H9 (cell line): ENCODE results near the gene DECR2. TPM values are rescaled to one million over a fixed set of nuclear protein-coding genes. Genes with fewer than 3 reads are reported as not detected.

Experiments used
- DNase-seq: peaks from one replicate; pipeline ENCODE4 v3.0.0-alpha.2; 2017
- H2AFZ ChIP-seq: one replicate; pipeline ENCODE4 v1.6.1; 2013; ENCODE audit warnings: mild to moderate bottlenecking, low read length, control low read depth, moderate library complexity
- H2AK5ac ChIP-seq: 2 replicates; pipeline ENCODE4 v1.6.1; 2013; ENCODE audit warnings: low read length, control low read depth, mixed read lengths; ENCODE audit not compliant: insufficient read length
- H2BK120ac ChIP-seq: one replicate; pipeline ENCODE4 v1.6.1; 2013; ENCODE audit warnings: low read depth, mild to moderate bottlenecking, low read length, control low read depth, inconsistent platforms; ENCODE audit not compliant: poor library complexity, severe bottlenecking
- H2BK12ac ChIP-seq: 2 replicates; pipeline ENCODE4 v1.6.1; 2013; ENCODE audit warnings: low read length, control low read depth, mixed read lengths, low read depth; ENCODE audit not compliant: insufficient read length
- H2BK15ac ChIP-seq: 2 replicates; pipeline ENCODE4 v1.6.1; 2013; ENCODE audit warnings: low read depth, low read length, control low read depth
- H2BK20ac ChIP-seq: one replicate; pipeline ENCODE4 v1.6.1; 2013; ENCODE audit warnings: low read depth, mild to moderate bottlenecking, low read length, control low read depth, inconsistent platforms; ENCODE audit not compliant: poor library complexity, severe bottlenecking
- H2BK5ac ChIP-seq: 2 replicates; pipeline ENCODE4 v1.6.1; 2013; ENCODE audit warnings: low read length, control low read depth, mixed read lengths; ENCODE audit not compliant: insufficient read length
- H3K14ac ChIP-seq: 2 replicates; pipeline ENCODE4 v1.6.1; 2013; ENCODE audit warnings: low read length, control low read depth; ENCODE audit not compliant: insufficient read depth
- H3K18ac ChIP-seq: 2 replicates; pipeline ENCODE4 v1.6.1; 2013; ENCODE audit warnings: low read depth, mild to moderate bottlenecking, mixed read lengths, low read length, control low read depth; ENCODE audit not compliant: insufficient read length
- H3K23ac ChIP-seq: 2 replicates; pipeline ENCODE4 v1.6.1; 2013; ENCODE audit warnings: low read length, control low read depth, mixed read lengths, low read depth; ENCODE audit not compliant: insufficient read length
- H3K23me2 ChIP-seq: 2 replicates; pipeline ENCODE4 v1.6.1; 2013; ENCODE audit warnings: low read depth, mild to moderate bottlenecking, mixed read lengths, low read length, control low read depth; ENCODE audit not compliant: insufficient read length, poor library complexity, severe bottlenecking
- H3K27ac ChIP-seq: 2 replicates; pipeline ENCODE4 v1.5.1; 2013; ENCODE audit warnings: low read length, control low read depth, mixed read lengths, low read depth; ENCODE audit not compliant: insufficient read length
- H3K27me3 ChIP-seq: 2 replicates; pipeline ENCODE4 v1.6.1; 2013; ENCODE audit warnings: low read length, control low read depth, inconsistent platforms; ENCODE audit not compliant: insufficient read depth
- H3K4ac ChIP-seq: 2 replicates; pipeline ENCODE4 v1.6.1; 2013; ENCODE audit warnings: low read depth, mild to moderate bottlenecking, control low read depth, inconsistent platforms, low read length, moderate library complexity
- H3K4me1 ChIP-seq: 2 replicates; pipeline ENCODE4 v1.6.1; 2013; ENCODE audit warnings: low read length, control low read depth, inconsistent platforms; ENCODE audit not compliant: insufficient read depth
- H3K4me2 ChIP-seq: 2 replicates; pipeline ENCODE4 v1.6.1; 2013; ENCODE audit warnings: low read length, control low read depth, mixed read lengths; ENCODE audit not compliant: insufficient read length, insufficient read depth
- H3K56ac ChIP-seq: 2 replicates; pipeline ENCODE4 v1.6.1; 2013; ENCODE audit warnings: low read depth, mild to moderate bottlenecking, mixed read lengths, low read length, control low read depth; ENCODE audit not compliant: insufficient read length
- H3K79me1 ChIP-seq: 2 replicates; pipeline ENCODE4 v1.6.1; 2013; ENCODE audit warnings: low read depth, mild to moderate bottlenecking, moderate library complexity, low read length, control low read depth, inconsistent platforms; ENCODE audit not compliant: insufficient read depth, poor library complexity, severe bottlenecking
- H3K79me2 ChIP-seq: 2 replicates; pipeline ENCODE4 v1.6.1; 2013; ENCODE audit warnings: low read length, control low read depth, inconsistent platforms; ENCODE audit not compliant: insufficient read depth
- H3K9ac ChIP-seq: 2 replicates; pipeline ENCODE4 v1.6.1; 2013; ENCODE audit warnings: low read length, control low read depth, mixed read lengths; ENCODE audit not compliant: insufficient read length; ENCODE audit errors: extremely low read depth
- H3K9me3 ChIP-seq: one replicate; pipeline ENCODE4 v1.6.1; 2013; ENCODE audit warnings: low read depth, low read length, inconsistent platforms; ENCODE audit not compliant: control insufficient read depth
- H3T11ph ChIP-seq: one replicate; pipeline ENCODE4 v1.6.1; 2013; ENCODE audit warnings: mild to moderate bottlenecking, low read length, control low read depth, inconsistent platforms
- H4K20me1 ChIP-seq: one replicate; pipeline ENCODE4 v1.6.1; 2013; ENCODE audit not compliant: control insufficient read depth, insufficient read length, insufficient read depth
- H4K5ac ChIP-seq: 2 replicates; pipeline ENCODE4 v1.6.1; 2013; ENCODE audit warnings: low read depth, mild to moderate bottlenecking, mixed read lengths, low read length, control low read depth; ENCODE audit not compliant: insufficient read length
- H4K8ac ChIP-seq: replicated peaks from 2 replicates; pipeline ENCODE4 v1.6.1; 2013; ENCODE audit warnings: low read length, control low read depth, mixed read lengths, low read depth; ENCODE audit not compliant: insufficient read length
- H4K91ac ChIP-seq: 2 replicates; pipeline ENCODE4 v1.6.1; 2013; ENCODE audit warnings: low read depth, mild to moderate bottlenecking, moderate library complexity, mixed read lengths, low read length, control low read depth; ENCODE audit not compliant: insufficient read length
- H3K27ac Mint-ChIP-seq, 3 experiments: 2 replicates in 2 of 3; 3 replicates in 1 of 3; pipeline ENCODE4 v1.8.0; 2020 to 2021; ENCODE audit warnings: mixed read lengths in 3 of 3, mild to moderate bottlenecking in 1 of 3, moderate library complexity in 1 of 3
- H3K27me3 Mint-ChIP-seq: 2 replicates; pipeline ENCODE4 v1.8.0; 2021; ENCODE audit warnings: low read depth, mild to moderate bottlenecking, moderate library complexity, mixed read lengths
- H3K36me3 Mint-ChIP-seq, 3 experiments: 2 replicates in 2 of 3; 3 replicates in 1 of 3; pipeline ENCODE4 v1.8.0; 2020 to 2021; ENCODE audit warnings: low read depth in 3 of 3, mixed read lengths in 3 of 3; ENCODE audit not compliant: insufficient read depth in 1 of 3
- H3K4me1 Mint-ChIP-seq, 2 experiments: 2 replicates each; pipeline ENCODE4 v1.8.0; 2020; ENCODE audit warnings: mixed read lengths in 2 of 2
- H3K4me3 Mint-ChIP-seq, 2 experiments: 2 replicates in 1 of 2; 3 replicates in 1 of 2; pipeline ENCODE4 v1.8.0; 2020 to 2021; ENCODE audit warnings: mild to moderate bottlenecking in 2 of 2, mixed read lengths in 2 of 2, moderate library complexity in 1 of 2
- H3K9me3 Mint-ChIP-seq, 2 experiments: 2 replicates in 1 of 2; 3 replicates in 1 of 2; pipeline ENCODE4 v1.8.0; 2020; ENCODE audit warnings: mild to moderate bottlenecking in 2 of 2, mixed read lengths in 2 of 2, moderate library complexity in 1 of 2
- CTCF ChIP-seq: fragments of 200-600 bp; sonication (generic); conservative IDR thresholded peaks from 3 replicates; pipeline ENCODE4 v1.8.0; 2021; ENCODE audit warnings: antibody characterized with exemption, mild to moderate bottlenecking
- WGBS: extraction: QIAGEN DNeasy Blood & Tissue Kit; methylation state at CpG from one replicate; pipeline ENCODE4 v1.1.7; 2013; ENCODE audit warnings: missing lambda C conversion rate, low lambda C conversion rate, mixed read lengths; ENCODE audit not compliant: insufficient read length; ENCODE audit errors: extremely low coverage; 5-methylcytosine and 5-hydroxymethylcytosine counted together
- total RNA-seq: library from RNA; stranded (reverse); gene quantifications from 2 replicates; pipeline ENCODE4 v1.2.1, GENCODE V29; 2021

DECR2 gene
- total RNA-seq, 1 experiment from 2014 or later: 39.3 TPM

GRCh38 chr16:386641-387156, 15.0 kb upstream of the DECR2 start:
- no peaks in the 10 kb centered on the region for H3K27me3 ChIP-seq
- H3K9me3 ChIP-seq: no peaks in the 10 kb centered on the region
- H3K56ac ChIP-seq: no peak overlapping the region
- Mint-ChIP-seq H3K9me3 (no peaks in the 10 kb centered on the region; a peak in 1 of 5 replicates), H3K36me3 (peaks cover 0 to 5% (median 0%) of the 10 kb centered on the region in 3 experiments; a peak in 3 of 7 replicates), H3K27ac (peak overlapping the region in 1 of 3 experiments; percentile 85; a peak in 2 of 7 replicates), H3K4me1 (peaks cover 44 to 48% of the 10 kb centered on the region in 2 experiments), H3K27me3 (peaks cover 3% of the 10 kb centered on the region; the same call in 1 of the 2 replicates), H3K4me3 (no peak overlapping the region)
- H3K18ac ChIP-seq: no peak overlapping the region
- no peaks in the 10 kb centered on the region for H4K20me1 ChIP-seq
- H4K8ac ChIP-seq: no peak overlapping the region
- no peak overlapping the region for H3K4me2 ChIP-seq
- H3K23me2 ChIP-seq: peaks cover 4% of the 10 kb centered on the region
- H3T11ph ChIP-seq: no peak overlapping the region
- no peaks in the 10 kb centered on the region for H3K79me1 ChIP-seq
- no peaks in the 10 kb centered on the region for H3K79me2 ChIP-seq
- H3K4me1 ChIP-seq: no peaks in the 10 kb centered on the region; the same call in 1 of the 2 replicates
- no peak overlapping the region for H2BK12ac ChIP-seq
- WGBS: no CpG with 5 or more reads among the region's 19 CpGs
- no peak overlapping the region for H3K14ac ChIP-seq
- no peak overlapping the region for H2AFZ ChIP-seq
- TF ChIP-seq CTCF: peak; percentile 32; the same call in 2 of the 3 replicates
- H2BK120ac ChIP-seq: no peak overlapping the region
- H2BK5ac ChIP-seq: no peak overlapping the region
- H2BK15ac ChIP-seq: no peak overlapping the region
- no peak overlapping the region for H3K4ac ChIP-seq
- H3K9ac ChIP-seq: no peak overlapping the region
- no peak overlapping the region for H4K91ac ChIP-seq
- H3K23ac ChIP-seq: no peak overlapping the region
- H2BK20ac ChIP-seq: no peak overlapping the region
- no peak overlapping the region for H3K27ac ChIP-seq
- no peak overlapping the region for H4K5ac ChIP-seq
- H2AK5ac ChIP-seq: no peak overlapping the region
- no peak for DNase-seq
